Calu3 (cell line): ENCODE results near the gene MLXIP. TPM values are rescaled to one million over a fixed set of nuclear protein-coding genes. Genes with fewer than 3 reads are reported as not detected.

Experiments
- BruUV-seq: library from RNA; stranded (reverse); fragments of 400-500 nt; replicated peaks from 2 replicates; lab custom pipeline; 2021; lab: Mats Ljungman, UMichigan
- CTCF ChIA-PET: fragments of 300-600 bp; sonication (Branson Sonifier 250); formaldehyde crosslinking; loops from one replicate; lab custom pipeline; 2022; ENCODE audit warnings: antibody characterized with exemption; lab: Charles Lee
- DNase-seq: peaks from one replicate; pipeline ENCODE4 v3.0.0; 2022
- H3K27ac Mint-ChIP-seq: one replicate; pipeline ENCODE4 v1.8.0; 2022; ENCODE audit warnings: mixed read lengths; ENCODE audit not compliant: unreplicated experiment
- H3K27me3 Mint-ChIP-seq: one replicate; pipeline ENCODE4 v1.8.0; 2022; ENCODE audit warnings: mixed read lengths; ENCODE audit not compliant: unreplicated experiment
- H3K36me3 Mint-ChIP-seq: one replicate; pipeline ENCODE4 v1.8.0; 2022; ENCODE audit warnings: mild to moderate bottlenecking, moderate library complexity, mixed read lengths; ENCODE audit not compliant: insufficient read depth, unreplicated experiment
- H3K4me1 Mint-ChIP-seq: one replicate; pipeline ENCODE4 v1.8.0; 2022; ENCODE audit warnings: mild to moderate bottlenecking, low read depth, mixed read lengths; ENCODE audit not compliant: unreplicated experiment
- H3K4me3 Mint-ChIP-seq: one replicate; pipeline ENCODE4 v1.8.0; 2022; ENCODE audit warnings: mild to moderate bottlenecking, low read depth, moderate library complexity, mixed read lengths; ENCODE audit not compliant: unreplicated experiment
- H3K9me3 Mint-ChIP-seq: one replicate; pipeline ENCODE4 v1.8.0; 2022; ENCODE audit warnings: low read depth, mixed read lengths; ENCODE audit not compliant: unreplicated experiment
- intact Hi-C: fragments of 100-400 bp; cut with micrococcal nuclease; formaldehyde crosslinking; loops from one replicate; pipeline ENCODE4 v1.10.0; 2022; ENCODE audit not compliant: unreplicated experiment
- total RNA-seq: library from RNA; stranded (reverse); gene quantifications from 2 replicates; pipeline ENCODE4 v1.2.3, GENCODE V29; 2022
- TF ChIP-seq, protein P1 (sequence below): fragments of 200-600 bp; IDR thresholded peaks from one replicate; pipeline ENCODE4 v1.8.0; 2022; ENCODE audit warnings: antibody characterized with exemption; ENCODE audit not compliant: unreplicated experiment

The MLXIP gene
- total RNA-seq, 1 experiment from 2014 or later, result 55.3 TPM

GRCh38 chr12:122192441-122192840 lies 113.9 kb downstream of the MLXIP start:
- TF ChIP-seq, protein P1, sequence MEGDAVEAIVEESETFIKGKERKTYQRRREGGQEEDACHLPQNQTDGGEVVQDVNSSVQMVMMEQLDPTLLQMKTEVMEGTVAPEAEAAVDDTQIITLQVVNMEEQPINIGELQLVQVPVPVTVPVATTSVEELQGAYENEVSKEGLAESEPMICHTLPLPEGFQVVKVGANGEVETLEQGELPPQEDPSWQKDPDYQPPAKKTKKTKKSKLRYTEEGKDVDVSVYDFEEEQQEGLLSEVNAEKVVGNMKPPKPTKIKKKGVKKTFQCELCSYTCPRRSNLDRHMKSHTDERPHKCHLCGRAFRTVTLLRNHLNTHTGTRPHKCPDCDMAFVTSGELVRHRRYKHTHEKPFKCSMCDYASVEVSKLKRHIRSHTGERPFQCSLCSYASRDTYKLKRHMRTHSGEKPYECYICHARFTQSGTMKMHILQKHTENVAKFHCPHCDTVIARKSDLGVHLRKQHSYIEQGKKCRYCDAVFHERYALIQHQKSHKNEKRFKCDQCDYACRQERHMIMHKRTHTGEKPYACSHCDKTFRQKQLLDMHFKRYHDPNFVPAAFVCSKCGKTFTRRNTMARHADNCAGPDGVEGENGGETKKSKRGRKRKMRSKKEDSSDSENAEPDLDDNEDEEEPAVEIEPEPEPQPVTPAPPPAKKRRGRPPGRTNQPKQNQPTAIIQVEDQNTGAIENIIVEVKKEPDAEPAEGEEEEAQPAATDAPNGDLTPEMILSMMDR, result no peak
- Mint-ChIP-seq H3K4me1 (peaks cover 3% of the 10 kb centered on the region), H3K36me3 (peaks cover 7% of the 10 kb centered on the region), H3K4me3 (no peak overlapping the region), H3K27ac (no peak overlapping the region), H3K9me3 (peaks cover 6% of the 10 kb centered on the region), H3K27me3 (peaks cover 41% of the 10 kb centered on the region)
- DNase-seq, result no peak
- intact Hi-C loops, result loop anchor here (10.0 kb wide), 1 partner anchor 278 kb away; the partner anchor contains the start of gene CFAP251
- BruUV-seq, result no TSS peak
- CTCF ChIA-PET, result no interaction called here

DNA sequence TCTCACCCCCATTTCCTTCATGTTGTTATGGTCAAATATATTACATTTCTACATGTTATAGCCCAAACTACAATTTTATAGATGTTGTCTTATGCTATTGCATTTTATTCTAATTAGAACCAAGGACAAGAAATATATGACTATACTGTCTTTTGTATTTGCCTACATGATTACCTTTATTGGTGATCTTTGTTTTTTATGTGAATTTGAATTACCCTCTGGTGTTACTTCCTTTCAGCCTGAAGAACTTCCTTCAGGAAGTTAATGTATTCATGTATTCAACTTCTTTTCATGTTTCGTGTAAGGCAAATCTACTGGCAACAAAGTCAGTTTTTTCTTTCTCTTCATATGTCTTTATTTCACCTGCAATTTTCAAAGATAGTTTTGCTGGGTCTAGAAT lies 116.2 kb downstream of the MLXIP start:
- Mint-ChIP-seq H3K9me3 (peaks cover 6% of the 10 kb centered on the region), H3K36me3 (peaks cover 7% of the 10 kb centered on the region), H3K4me3 (no peak overlapping the region), H3K4me1 (peaks cover 8% of the 10 kb centered on the region), H3K27ac (no peak overlapping the region), H3K27me3 (peaks cover 56% of the 10 kb centered on the region)
- CTCF ChIA-PET, result interaction anchor here (0.7 kb wide), 1 partner anchor 929 kb away, joined by 3 read pairs; no protein-coding TSS in a partner anchor
- intact Hi-C loops, result loop anchor here (10.0 kb wide), 1 partner anchor 280 kb away; the partner anchor contains the start of gene CFAP251
- DNase-seq, result no peak
- TF ChIP-seq, protein P1, result no peak
- no TSS peak for BruUV-seq

DNA sequence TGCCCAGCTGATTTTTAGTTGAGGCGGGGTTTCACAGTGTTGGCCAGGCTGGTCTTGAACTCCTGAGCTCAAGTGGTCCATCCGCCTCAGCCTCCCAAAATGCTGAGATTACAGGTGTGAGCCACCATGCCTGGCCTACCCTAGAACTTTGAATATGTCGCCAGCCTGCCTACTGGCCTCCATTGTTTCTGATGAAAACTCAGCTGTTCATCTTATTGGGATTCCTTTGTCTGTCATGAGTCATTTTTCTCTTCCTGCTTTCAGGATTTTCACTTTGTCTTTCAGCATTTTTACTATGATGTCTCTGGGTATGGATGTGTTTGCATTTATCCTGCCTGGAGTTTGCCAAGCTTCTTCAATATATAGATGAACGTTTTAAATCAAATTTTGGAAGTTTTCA lies 116.8 kb downstream of the MLXIP start:
- no peak overlapping the region for H3K4me3 Mint-ChIP-seq
- H3K27ac Mint-ChIP-seq, result no peak overlapping the region
- H3K36me3 Mint-ChIP-seq, result peaks cover 12% of the 10 kb centered on the region
- CTCF ChIA-PET, result interaction anchor here (0.7 kb wide), 1 partner anchor 928 kb away, joined by 3 read pairs; no protein-coding TSS in a partner anchor
- peaks cover 6% of the 10 kb centered on the region for H3K9me3 Mint-ChIP-seq
- BruUV-seq, result no TSS peak
- intact Hi-C loops, result loop anchor here (10.0 kb wide), 1 partner anchor 281 kb away; the partner anchor contains the start of gene CFAP251
- H3K27me3 Mint-ChIP-seq, result peaks cover 56% of the 10 kb centered on the region
- peaks cover 8% of the 10 kb centered on the region for H3K4me1 Mint-ChIP-seq
- TF ChIP-seq, protein P1, result no peak
- DNase-seq, result no peak

Other genes starting within 250 kb of the MLXIP start
- gene HPD, start 219.9 kb upstream of the MLXIP start, total RNA-seq, result not detected in 2 replicates
- 66.0 and 68.3 TPM in 2 replicates for gene PSMD9, start 190.0 kb upstream of the MLXIP start, total RNA-seq
- 3.8 and 5.0 TPM in 2 replicates for gene CFAP251, start 160.2 kb upstream of the MLXIP start, total RNA-seq
- 21.0 and 25.5 TPM in 2 replicates for gene BCL7A, start 56.9 kb upstream of the MLXIP start, total RNA-seq
- gene IL31, start 95.5 kb downstream of the MLXIP start, total RNA-seq, result not detected in 2 replicates
- gene LRRC43, start 104.4 kb downstream of the MLXIP start, total RNA-seq, result not detected in 2 replicates
- gene B3GNT4, start 125.0 kb downstream of the MLXIP start, total RNA-seq, result 0.47 and 1.1 TPM in 2 replicates
- gene DIABLO, start 147.3 kb downstream of the MLXIP start, total RNA-seq, result 68.7 and 71.9 TPM in 2 replicates
- 18.9 and 22.9 TPM in 2 replicates for gene VPS33A, start 187.7 kb downstream of the MLXIP start, total RNA-seq